Measurements from ENCODE around the gene CEP85L. TPM values are rescaled to one million over a fixed set of nuclear protein-coding genes. Genes with fewer than 3 reads are reported as not detected.

CEP85L gene
- total and polyA plus RNA-seq, 10 of the 15 experiments (the other 5 are each of a cell fraction or from before 2014, with no cell fraction given): 1.8 to 10.9 (median 7.1) TPM

GRCh38 chr6:118639054-118639964, 12.1 kb downstream of the CEP85L start:
- 61% methylated on average over 4 of the region's 4 CpGs for WGBS (ENCODE audit: insufficient coverage, insufficient replicate concordance, low lambda C conversion rate, missing lambda C conversion rate)
- ChIA-PET SMC1A (ENCODE audit: uncharacterized antibody, unreplicated experiment) (interaction anchor here (0.6 to 1.1 kb wide), 7 partner anchors 10 to 96 kb away, joined by 3 to 5 read pairs (median 3); no protein-coding TSS in a partner anchor), POLR2A (interaction anchor here (0.5 to 1.5 kb wide), 2 partner anchors 12 to 70 kb away, joined by 4 to 5 read pairs; partner anchors contain the start of gene CEP85L), CTCF (interaction anchor here (0.6 to 1.8 kb wide), 6 partner anchors 12 to 965 kb away, joined by 3 to 5 read pairs (median 4); partner anchors contain the start of gene CEP85L), RAD21 (ENCODE audit: unreplicated experiment) (interaction anchor here (0.8 to 1.4 kb wide), 2 partner anchors 41 to 67 kb away, joined by 3 to 5 read pairs; no protein-coding TSS in a partner anchor)
- FAIRE-seq (peak; percentile 96), DNase-seq (ENCODE audit: low read depth, low spot score) (no peak), ATAC-seq (peak; percentile 86)
- BruUV-seq (replicated peaks): no TSS peak
- no peak overlapping the region for H3K27ac ChIP-seq (ENCODE audit: control insufficient read depth, insufficient read depth)
- H3K4me1 ChIP-seq (ENCODE audit: control insufficient read depth, insufficient read depth, low read length): peaks cover 5% of the 10 kb centered on the region; the same call in 1 of the 2 replicates
- no peaks in the 10 kb centered on the region for H3K9me3 ChIP-seq (replicated peaks; ENCODE audit: control insufficient read depth, insufficient read depth, low read length)
- H3K79me2 ChIP-seq (ENCODE audit: control insufficient read depth, insufficient read depth, low read length): peaks cover 19% of the 10 kb centered on the region
- H3K27me3 ChIP-seq (replicated peaks in 1 of 2; ENCODE audit: control insufficient read depth in 2 of 2, insufficient read depth in 2 of 2, low read length in 1 of 2): no peaks in the 10 kb centered on the region
- intact Hi-C loops (cut with micrococcal nuclease; ENCODE audit: unreplicated experiment) (no loop called here), in situ Hi-C loops (cut with MboI) (no loop called here)
- H3K4me2 ChIP-seq (ENCODE audit: control insufficient read depth, insufficient read depth): no peak overlapping the region; the same call in 1 of the 2 replicates
- no peaks in the 10 kb centered on the region for H3K36me3 ChIP-seq (ENCODE audit: control insufficient read depth in 2 of 2, insufficient read depth in 2 of 2, low read length in 1 of 2)
- no peaks in the 10 kb centered on the region for H4K20me1 ChIP-seq (ENCODE audit: control insufficient read depth, insufficient read depth)
- no peak overlapping the region for H2AFZ ChIP-seq (ENCODE audit: control insufficient read depth, low read depth, low read length)
- TF ChIP-seq TCF7 (IDR thresholded peaks at IDR 0.05; ENCODE audit: borderline replicate concordance) (no peak), SPI1 (IDR thresholded peaks at IDR 0.05; ENCODE audit: borderline replicate concordance, insufficient read depth, low read depth, low read length) (peak; percentile 72; the same call in 1 of the 2 replicates), IKZF2 (IDR thresholded peaks at IDR 0.05) (0 out of 4 replicates have a peak, but pooled peaks of 1 of the 2 experiments have one; percentile 18)
- no peak overlapping the region for H3K9ac ChIP-seq (ENCODE audit: control insufficient read depth, insufficient read depth, low read length)
- no peak overlapping the region for H3K4me3 ChIP-seq

GRCh38 chr6:118638288-118638687, 13.1 kb downstream of the CEP85L start:
- no peak overlapping the region for H3K4me2 ChIP-seq (ENCODE audit: control insufficient read depth, insufficient read depth)
- RAD21 ChIA-PET (ENCODE audit: unreplicated experiment): no interaction called here
- no TSS peak for BruUV-seq (replicated peaks)
- no peak overlapping the region for H2AFZ ChIP-seq (ENCODE audit: control insufficient read depth, low read depth, low read length)
- ATAC-seq: no peak
- H3K36me3 ChIP-seq (ENCODE audit: control insufficient read depth in 2 of 2, insufficient read depth in 2 of 2, low read length in 1 of 2): no peaks in the 10 kb centered on the region
- no peak for FAIRE-seq
- H3K27me3 ChIP-seq (replicated peaks in 1 of 2; ENCODE audit: control insufficient read depth in 2 of 2, insufficient read depth in 2 of 2, low read length in 1 of 2): no peaks in the 10 kb centered on the region
- POLR2A ChIA-PET: interaction anchor here (0.6 to 0.8 kb wide), 2 partner anchors 41 to 78 kb away, joined by 3 to 4 read pairs; no protein-coding TSS in a partner anchor
- H3K9me3 ChIP-seq (replicated peaks; ENCODE audit: control insufficient read depth, insufficient read depth, low read length): no peaks in the 10 kb centered on the region
- no peaks in the 10 kb centered on the region for H4K20me1 ChIP-seq (ENCODE audit: control insufficient read depth, insufficient read depth)
- DNase-seq (ENCODE audit: low read depth, low spot score): no peak
- SMC1A ChIA-PET (ENCODE audit: uncharacterized antibody, unreplicated experiment): interaction anchor here (0.6 to 1.1 kb wide), 3 partner anchors 13 to 71 kb away, joined by 3 read pairs; no protein-coding TSS in a partner anchor
- CTCF ChIA-PET: interaction anchor here (0.6 to 1.6 kb wide), 3 partner anchors 21 to 927 kb away, joined by 3 to 4 read pairs (median 3); no protein-coding TSS in a partner anchor
- in situ Hi-C loops (cut with MboI): no loop called here
- intact Hi-C loops (cut with micrococcal nuclease; ENCODE audit: unreplicated experiment): no loop called here
- no peak overlapping the region for H3K4me3 ChIP-seq
- no peak overlapping the region for H3K27ac ChIP-seq (ENCODE audit: control insufficient read depth, insufficient read depth)
- H3K9ac ChIP-seq (ENCODE audit: control insufficient read depth, insufficient read depth, low read length): no peak overlapping the region
- peaks cover 16% of the 10 kb centered on the region for H3K79me2 ChIP-seq (ENCODE audit: control insufficient read depth, insufficient read depth, low read length)
- H3K4me1 ChIP-seq (ENCODE audit: control insufficient read depth, insufficient read depth, low read length): peaks cover 5% of the 10 kb centered on the region; the same call in 1 of the 2 replicates
- TF ChIP-seq PRDM15 (CRISPR knock-in tag; IDR thresholded peaks at IDR 0.05) (no peak), IRF5 (IDR thresholded peaks at IDR 0.05; ENCODE audit: borderline replicate concordance) (no peak), MAX (IDR thresholded peaks at IDR 0.05; ENCODE audit: low read depth, low read length) (no peak), BRCA1 (IDR thresholded peaks at IDR 0.05; ENCODE audit: low read depth, low read length) (no peak), ZNF622 (IDR thresholded peaks at IDR 0.05) (no peak), HDAC2 (IDR thresholded peaks at IDR 0.05) (no peak)

Data from GM12878 (cell line).